Measurements from ENCODE around the gene SF3B3.
A peak's percentile ranks its signal among the peaks of the same experiment; 100 is the strongest.
"Not testable (repeated sequence)": the region's sequence is repeated elsewhere in the genome, so short reads cannot be mapped to it uniquely, and the experiment has no call there.

The SF3B3 gene

GRCh38 chr16:70511833-70512232 is 11.8 kb upstream of the SF3B3 start:
- DNase-seq (ENCODE audit: low spot score), result no peak

GRCh38 chr16:70512456-70512855 is 11.2 kb upstream of the SF3B3 start:
- no peak for DNase-seq (ENCODE audit: low spot score)

- peak; percentile 86 for DNase-seq (ENCODE audit: low spot score)
Observed at GRCh38 chr16:70520612-70521297, 2.9 kb upstream of the SF3B3 start.

- DNase-seq (ENCODE audit: low spot score), result peak; percentile 49
Observed at GRCh38 chr16:70522216-70523075, 1.2 kb upstream of the SF3B3 start.

GRCh38 chr16:70523076-70523742 is 407 bp upstream of the SF3B3 start, which contains the start of gene COG4:
COG4 (minus strand) TSS chr16:70523554; CDS start chr16:70523543, 11 bp downstream.
- DNase-seq (ENCODE audit: low spot score), result peak; percentile 93

- not testable (repeated sequence) for DNase-seq (ENCODE audit: low spot score)
Observed at GRCh38 chr16:70524399-70524825, 796 bp downstream of the SF3B3 start.

GRCh38 chr16:70526403-70526802 is 2.8 kb downstream of the SF3B3 start:
- DNase-seq (ENCODE audit: low spot score), result no peak

GRCh38 chr16:70527315-70527996 is 3.8 kb downstream of the SF3B3 start:
- no peak for DNase-seq (ENCODE audit: low spot score)

- peak; percentile 38 for DNase-seq (ENCODE audit: low spot score)
Observed at GRCh38 chr16:70529051-70529777, 5.6 kb downstream of the SF3B3 start.

GRCh38 chr16:70529954-70530353 is 6.3 kb downstream of the SF3B3 start:
- not testable (repeated sequence) for DNase-seq (ENCODE audit: low spot score)

- DNase-seq (ENCODE audit: low spot score), result no peak
Observed at GRCh38 chr16:70534971-70535370, 11.4 kb downstream of the SF3B3 start.

- no peak for DNase-seq (ENCODE audit: low spot score)
Observed at GRCh38 chr16:70540994-70541393, 17.4 kb downstream of the SF3B3 start.

GRCh38 chr16:70544548-70544947 is 20.9 kb downstream of the SF3B3 start:
- DNase-seq (ENCODE audit: low spot score), result no peak

- DNase-seq (ENCODE audit: low spot score), result no peak
Observed at GRCh38 chr16:70548936-70549335, 25.3 kb downstream of the SF3B3 start.

GRCh38 chr16:70550082-70550481 is 26.5 kb downstream of the SF3B3 start:
- no peak for DNase-seq (ENCODE audit: low spot score)

- no peak for DNase-seq (ENCODE audit: low spot score)
Observed at GRCh38 chr16:70551788-70552187, 28.2 kb downstream of the SF3B3 start.

- DNase-seq (ENCODE audit: low spot score), result no peak
Observed at GRCh38 chr16:70552675-70553074, 29.1 kb downstream of the SF3B3 start.

- no peak for DNase-seq (ENCODE audit: low spot score)
Observed at GRCh38 chr16:70553645-70554044, 30.0 kb downstream of the SF3B3 start.

- DNase-seq (ENCODE audit: low spot score), result no peak
Observed at GRCh38 chr16:70556063-70556462, 32.4 kb downstream of the SF3B3 start.

- DNase-seq (ENCODE audit: low spot score), result no peak
Observed at GRCh38 chr16:70561623-70562022, 38.0 kb downstream of the SF3B3 start.

GRCh38 chr16:70563636-70564035 is 40.0 kb downstream of the SF3B3 start:
- no peak for DNase-seq (ENCODE audit: low spot score)
